ENCODE results near the gene UBA1. TPM values are rescaled to one million over a fixed set of nuclear protein-coding genes. Genes with fewer than 3 reads are reported as not detected.

UBA1 gene
- total and polyA plus RNA-seq, 2 of the 13 experiments (the other 11 are each of a cell fraction or from before 2014, with no cell fraction given), result 93.3 to 129 TPM

GRCh38 chrX:47230136-47230868 is 36.7 kb downstream of the UBA1 start:
- POLR2A ChIA-PET, result interaction anchor here (3.5 kb wide), 1 partner anchor 11 kb away, joined by 69 read pairs; the partner anchor contains the start of gene CDK16
- 93% methylated on average over 5 of the region's 5 CpGs for WGBS (ENCODE audit: low lambda C conversion rate)
- intact Hi-C loops (cut with micrococcal nuclease; ENCODE audit: unreplicated experiment) (loop anchor here (10.0 kb wide), 1 partner anchor 84 kb away; no protein-coding TSS in a partner anchor), in situ Hi-C loops (cut with HindIII; ENCODE audit: extremely low pct_ligation_motif_present, low pct_unique_long_range_greater_than_20kb) (no loop called here)
- no peak overlapping the region for H3K4me3 ChIP-seq (replicated peaks in 1 of 3; ENCODE audit: insufficient read depth in 1 of 3, low read depth in 2 of 3, low read length in 3 of 3)
- peaks cover 17% of the 10 kb centered on the region for H3K4me1 ChIP-seq (ENCODE audit: insufficient read depth, low read length)
- no peak for DNase-seq (ENCODE audit: low spot score)
- no peak for FAIRE-seq
- no peak overlapping the region for H3K27ac ChIP-seq (ENCODE audit: extremely low read length, insufficient read depth, low read length)
- no peak overlapping the region for H3K4me2 ChIP-seq (ENCODE audit: low read depth, low read length)
- TF ChIP-seq POLR2G (IDR thresholded peaks at IDR 0.05; ENCODE audit: low read depth, low read length) (peak; percentile 38; the same call in 1 of the 2 replicates), POLR2AphosphoS5 (IDR thresholded peaks at IDR 0.05; ENCODE audit: low read depth, low read length) (peak; percentile 20; the same call in 1 of the 2 replicates), ARID4A (CRISPR knock-in tag; IDR thresholded peaks at IDR 0.05; ENCODE audit: borderline replicate concordance) (no peak)
- no TSS peak for BruUV-seq (replicated peaks)
- H3K27me3 ChIP-seq (ENCODE audit: control insufficient read depth in 1 of 2, insufficient read depth in 2 of 2, low read length in 2 of 2), result no peaks in the 10 kb centered on the region; a peak in 1 of 5 replicates
- peaks cover 3 to 17% of the 10 kb centered on the region in 2 experiments; a peak in 4 of 5 replicates for H3K36me3 ChIP-seq (replicated peaks in 1 of 2; ENCODE audit: control insufficient read depth in 1 of 2, insufficient read depth in 2 of 2, low read length in 2 of 2)
- H4K20me1 ChIP-seq (ENCODE audit: insufficient read depth, low read length), result no peaks in the 10 kb centered on the region
- CTCF ChIA-PET (ENCODE audit: low intra/inter-chr PET ratio, low total read pairs), result no interaction called here
- peaks cover 17% of the 10 kb centered on the region for H3K79me2 ChIP-seq (ENCODE audit: insufficient read depth, low read length)
- H3K9ac ChIP-seq (ENCODE audit: insufficient read depth, low read depth, low read length), result no peak overlapping the region
- ATAC-seq, result no peak
- H2AFZ ChIP-seq (ENCODE audit: low read length), result no peak overlapping the region
- no peaks in the 10 kb centered on the region for H3K9me3 ChIP-seq (ENCODE audit: low read length)
